Caco-2 (cell line): ENCODE data around the gene SBF1. TPM values are rescaled to one million over a fixed set of nuclear protein-coding genes. Genes with fewer than 3 reads are reported as not detected.

Source experiments
- BruUV-seq: library from RNA; stranded (reverse); fragments of 400-500 nt; replicated peaks from 2 replicates; lab custom pipeline; 2021; lab: Mats Ljungman, UMichigan
- CTCF ChIA-PET: fragments of 300-600 bp; sonication (Branson Sonifier 250); formaldehyde crosslinking; loops from one replicate; lab custom pipeline; 2022; ENCODE audit warnings: antibody characterized with exemption; lab: Charles Lee
- POLR2A ChIA-PET: fragments of 300-600 bp; sonication (Branson Sonifier 250); formaldehyde crosslinking; loops from one replicate; lab custom pipeline; 2022; ENCODE audit warnings: antibody characterized with exemption; lab: Charles Lee
- DNase-seq, 2 experiments: peaks; one replicate each; pipeline versions ENCODE4 v3.0.0 to v3.0.0-alpha.2; 2020 to 2022
- H3K27me3 ChIP-seq: replicated peaks from 2 replicates; pipeline ENCODE4 v1.6.0; 2011; ENCODE audit warnings: low read length; ENCODE audit not compliant: control insufficient read depth, insufficient read depth
- H3K36me3 ChIP-seq: 2 replicates; pipeline ENCODE4 v1.5.1; 2011; ENCODE audit warnings: low read length; ENCODE audit not compliant: control insufficient read depth, insufficient read depth
- H3K4me1 ChIP-seq: fragments of 250-450 bp; sonication (Bioruptor Pico); 2 replicates; pipeline ENCODE4 v1.5.1; 2020; ENCODE audit warnings: mild to moderate bottlenecking
- H3K4me3 ChIP-seq: 2 replicates; pipeline ENCODE4 v1.5.1; 2011; ENCODE audit warnings: low read depth, mild to moderate bottlenecking, control low read depth, low read length
- H3K9me3 ChIP-seq: fragments of 250-450 bp; sonication (Bioruptor Pico); 2 replicates; pipeline ENCODE4 v1.5.1; 2020; ENCODE audit warnings: mild to moderate bottlenecking, moderate library complexity
- H3K27ac Mint-ChIP-seq: one replicate; pipeline ENCODE4 v1.8.0; 2022; ENCODE audit warnings: mixed read lengths; ENCODE audit not compliant: unreplicated experiment
- H3K27me3 Mint-ChIP-seq: one replicate; pipeline ENCODE4 v1.8.0; 2022; ENCODE audit warnings: mixed read lengths; ENCODE audit not compliant: insufficient read depth, unreplicated experiment
- H3K36me3 Mint-ChIP-seq: one replicate; pipeline ENCODE4 v1.8.0; 2022; ENCODE audit warnings: mild to moderate bottlenecking, mixed read lengths; ENCODE audit not compliant: insufficient read depth, unreplicated experiment
- H3K4me1 Mint-ChIP-seq: one replicate; pipeline ENCODE4 v1.8.0; 2022; ENCODE audit warnings: low read depth, mixed read lengths; ENCODE audit not compliant: unreplicated experiment
- H3K4me3 Mint-ChIP-seq: one replicate; pipeline ENCODE4 v1.8.0; 2022; ENCODE audit warnings: mild to moderate bottlenecking, moderate library complexity, mixed read lengths; ENCODE audit not compliant: unreplicated experiment
- H3K9me3 Mint-ChIP-seq: one replicate; pipeline ENCODE4 v1.8.0; 2022; ENCODE audit warnings: mixed read lengths; ENCODE audit not compliant: unreplicated experiment
- intact Hi-C: fragments of 100-400 bp; cut with micrococcal nuclease; formaldehyde crosslinking; loops from one replicate; pipeline ENCODE4 v1.10.0; 2022; ENCODE audit not compliant: unreplicated experiment
- total RNA-seq: library from RNA; stranded (reverse); gene quantifications from 2 replicates; pipeline ENCODE4 v1.2.3, GENCODE V29; 2022
- TF ChIP-seq, protein P1 (sequence below), 2 experiments: fragments of 200-600 bp in 1 of 2; IDR thresholded peaks; 1 replicate in 1 of 2; 2 replicates in 1 of 2; pipeline versions ENCODE4 v1.5.1 to v1.8.0; 2011 to 2022; ENCODE audit warnings: antibody characterized with exemption in 1 of 2, control low read depth in 1 of 2, inconsistent platforms in 1 of 2, low read depth in 1 of 2, low read length in 1 of 2, mild to moderate bottlenecking in 1 of 2, moderate library complexity in 1 of 2; ENCODE audit not compliant: insufficient read depth in 1 of 2, severe bottlenecking in 1 of 2, unreplicated experiment in 1 of 2

The SBF1 gene
- total RNA-seq, 1 experiment from 2014 or later = 82.8 TPM

DNA sequence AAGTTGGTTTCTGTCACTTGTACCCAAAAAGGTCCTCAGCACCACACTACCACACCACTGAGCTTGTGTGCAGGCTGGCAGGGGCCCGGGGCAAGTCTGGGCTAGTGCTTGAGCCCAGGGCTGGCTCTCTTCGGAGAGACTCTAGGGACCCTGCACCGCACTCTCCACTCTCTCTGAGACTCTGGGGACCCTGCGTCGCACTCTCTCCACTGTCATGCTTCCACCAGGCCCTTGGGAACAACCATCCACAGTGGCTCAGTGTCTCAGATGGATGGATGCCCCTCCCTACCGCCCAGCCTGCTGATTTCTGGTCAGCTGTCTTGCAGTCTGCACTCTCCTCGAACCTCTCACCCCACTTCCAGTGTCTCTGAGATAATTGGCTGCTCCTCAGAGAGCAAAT is 2.0 kb upstream of the SBF1 start:
- H3K27me3 Mint-ChIP-seq = no peaks in the 10 kb centered on the region

DNA sequence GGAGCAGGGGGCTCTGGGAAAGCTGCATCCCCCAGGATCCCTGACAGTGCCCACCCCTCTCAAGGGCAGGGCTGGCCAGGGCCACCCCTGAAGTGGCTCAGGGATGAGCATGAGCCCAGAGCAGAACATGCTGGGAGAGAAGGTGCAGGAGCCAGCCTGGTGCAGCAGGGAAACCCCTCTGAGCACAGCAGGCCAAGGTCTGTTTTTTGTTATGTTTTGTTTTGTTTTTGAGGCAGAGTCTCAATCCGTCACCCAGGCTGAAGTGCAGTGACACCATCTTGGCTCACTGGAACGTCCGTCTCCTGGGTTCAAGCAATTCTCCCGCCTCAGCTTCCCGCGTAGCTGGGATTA is 792 bp upstream of the SBF1 start:
- H3K36me3 ChIP-seq = peaks cover 6% of the 10 kb centered on the region; the same call in 1 of the 2 replicates
- no peaks in the 10 kb centered on the region for H3K9me3 ChIP-seq
- H3K27me3 Mint-ChIP-seq = no peaks in the 10 kb centered on the region
- intact Hi-C loops = no loop called here
- POLR2A ChIA-PET = interaction anchor here (0.5 kb wide), 1 partner anchor 47 kb away, joined by 6 read pairs; no protein-coding TSS in a partner anchor
- H3K27me3 ChIP-seq = no peaks in the 10 kb centered on the region
- peaks cover 24% of the 10 kb centered on the region for H3K4me1 Mint-ChIP-seq
- H3K4me3 ChIP-seq = peak overlapping the region; percentile 71
- TF ChIP-seq, protein P1, sequence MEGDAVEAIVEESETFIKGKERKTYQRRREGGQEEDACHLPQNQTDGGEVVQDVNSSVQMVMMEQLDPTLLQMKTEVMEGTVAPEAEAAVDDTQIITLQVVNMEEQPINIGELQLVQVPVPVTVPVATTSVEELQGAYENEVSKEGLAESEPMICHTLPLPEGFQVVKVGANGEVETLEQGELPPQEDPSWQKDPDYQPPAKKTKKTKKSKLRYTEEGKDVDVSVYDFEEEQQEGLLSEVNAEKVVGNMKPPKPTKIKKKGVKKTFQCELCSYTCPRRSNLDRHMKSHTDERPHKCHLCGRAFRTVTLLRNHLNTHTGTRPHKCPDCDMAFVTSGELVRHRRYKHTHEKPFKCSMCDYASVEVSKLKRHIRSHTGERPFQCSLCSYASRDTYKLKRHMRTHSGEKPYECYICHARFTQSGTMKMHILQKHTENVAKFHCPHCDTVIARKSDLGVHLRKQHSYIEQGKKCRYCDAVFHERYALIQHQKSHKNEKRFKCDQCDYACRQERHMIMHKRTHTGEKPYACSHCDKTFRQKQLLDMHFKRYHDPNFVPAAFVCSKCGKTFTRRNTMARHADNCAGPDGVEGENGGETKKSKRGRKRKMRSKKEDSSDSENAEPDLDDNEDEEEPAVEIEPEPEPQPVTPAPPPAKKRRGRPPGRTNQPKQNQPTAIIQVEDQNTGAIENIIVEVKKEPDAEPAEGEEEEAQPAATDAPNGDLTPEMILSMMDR (IDR thresholded peaks at IDR 0.05; ENCODE audit: insufficient read depth in 1 of 2, low read depth in 1 of 2, low read length in 1 of 2, severe bottlenecking in 1 of 2, unreplicated experiment in 1 of 2) = no peak
- H3K36me3 Mint-ChIP-seq = no peaks in the 10 kb centered on the region
- H3K4me3 Mint-ChIP-seq = peak overlapping the region; percentile 77
- no peak for DNase-seq
- no TSS peak for BruUV-seq
- CTCF ChIA-PET = no interaction called here
- H3K27ac Mint-ChIP-seq = no peak overlapping the region
- no peaks in the 10 kb centered on the region for H3K9me3 Mint-ChIP-seq
- H3K4me1 ChIP-seq = peaks cover 34% of the 10 kb centered on the region

More for the DNA sequence above, 2.0 kb upstream of the SBF1 start:
- H3K4me3 Mint-ChIP-seq = no peak overlapping the region
- H3K36me3 Mint-ChIP-seq = no peaks in the 10 kb centered on the region
- DNase-seq = no peak
- H3K36me3 ChIP-seq = peaks cover 4% of the 10 kb centered on the region; the same call in 1 of the 2 replicates
- no TSS peak for BruUV-seq
- H3K4me1 ChIP-seq = peaks cover 24% of the 10 kb centered on the region
- H3K4me3 ChIP-seq = no peak overlapping the region
- intact Hi-C loops = no loop called here
- ChIA-PET CTCF (no interaction called here), POLR2A (no interaction called here)
- no peaks in the 10 kb centered on the region for H3K9me3 Mint-ChIP-seq
- peaks cover 24% of the 10 kb centered on the region for H3K4me1 Mint-ChIP-seq
- TF ChIP-seq, protein P1 (IDR thresholded peaks at IDR 0.05; ENCODE audit: insufficient read depth in 1 of 2, low read depth in 1 of 2, low read length in 1 of 2, severe bottlenecking in 1 of 2, unreplicated experiment in 1 of 2) = no peak
- H3K9me3 ChIP-seq = no peaks in the 10 kb centered on the region
- H3K27me3 ChIP-seq = no peaks in the 10 kb centered on the region
- H3K27ac Mint-ChIP-seq = no peak overlapping the region

DNA sequence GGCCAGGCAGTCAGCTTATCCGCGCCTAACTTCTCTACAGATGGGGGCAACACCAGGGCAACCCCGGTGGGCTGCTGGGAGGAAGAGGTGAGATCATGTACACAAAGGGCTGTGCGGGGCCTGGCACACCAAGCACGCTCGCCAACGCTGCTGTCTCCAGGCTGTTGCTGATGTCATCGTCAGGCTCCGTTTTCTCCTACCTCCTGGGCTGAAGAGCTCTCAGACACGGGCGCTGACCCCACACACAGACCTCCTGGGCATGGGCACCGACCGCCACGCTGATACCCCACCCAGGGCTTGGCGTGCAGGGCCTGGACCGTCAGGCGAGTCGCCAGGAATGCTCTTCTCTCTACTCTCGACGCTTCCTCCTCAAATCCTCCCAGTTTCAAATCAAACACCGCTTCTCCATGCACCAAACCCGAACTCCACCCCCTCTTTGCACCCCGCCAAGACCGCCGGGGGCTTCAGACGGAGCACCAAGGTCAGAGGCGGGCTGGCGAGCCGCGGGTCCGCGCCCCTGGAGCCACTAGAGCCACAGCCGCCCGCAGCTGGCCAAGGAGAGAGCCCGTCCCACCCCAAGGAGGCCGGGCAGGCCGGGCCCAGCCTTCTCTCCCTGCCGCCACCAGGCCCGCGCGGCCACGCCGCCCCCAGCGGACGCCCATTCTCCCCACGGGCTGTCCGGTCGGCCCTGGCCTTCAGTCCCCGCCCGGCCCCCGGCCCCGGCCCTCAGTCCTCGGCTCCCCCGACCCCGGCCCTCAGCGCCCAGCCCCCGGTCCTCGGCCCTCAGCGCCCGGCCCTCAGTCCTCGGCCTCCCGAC is 772 bp downstream of the SBF1 start:
- H3K4me1 Mint-ChIP-seq = peaks cover 24% of the 10 kb centered on the region
- BruUV-seq = no TSS peak
- no peaks in the 10 kb centered on the region for H3K9me3 Mint-ChIP-seq
- peak in 1 of 2 experiments; percentile 42 for DNase-seq
- no peaks in the 10 kb centered on the region for H3K27me3 ChIP-seq
- no peaks in the 10 kb centered on the region for H3K9me3 ChIP-seq
- intact Hi-C loops = no loop called here
- peak overlapping the region; percentile 77 for H3K4me3 Mint-ChIP-seq
- H3K36me3 Mint-ChIP-seq = no peaks in the 10 kb centered on the region
- H3K4me1 ChIP-seq = peaks cover 41% of the 10 kb centered on the region
- peak overlapping the region; percentile 71 for H3K4me3 ChIP-seq
- ChIA-PET CTCF (interaction anchor here (0.6 kb wide), 1 partner anchor 52 kb away, joined by 3 read pairs; the partner anchor contains the start of gene SCO2), POLR2A (interaction anchor here (0.5 kb wide), 1 partner anchor 24 kb away, joined by 3 read pairs; no protein-coding TSS in a partner anchor)
- H3K27me3 Mint-ChIP-seq = no peaks in the 10 kb centered on the region
- H3K27ac Mint-ChIP-seq = peak overlapping the region; percentile 34
- peaks cover 6% of the 10 kb centered on the region; the same call in 1 of the 2 replicates for H3K36me3 ChIP-seq
- TF ChIP-seq, protein P1 (IDR thresholded peaks at IDR 0.05; ENCODE audit: insufficient read depth in 1 of 2, low read depth in 1 of 2, low read length in 1 of 2, severe bottlenecking in 1 of 2, unreplicated experiment in 1 of 2) = no peak
